Prostate gland (tissue), 2 donors: ENCODE results near the gene FOXD1. TPM values are rescaled to one million over a fixed set of nuclear protein-coding genes. Genes with fewer than 3 reads are reported as not detected.
"Not testable (repeated sequence)": the region's sequence is repeated elsewhere in the genome, so short reads cannot be mapped to it uniquely, and the experiment has no call there.

Experiments
- DNase-seq: peaks from one replicate; pipeline ENCODE4 v3.0.0-alpha.2; 2019; ENCODE audit warnings: low spot score
- H3K27ac ChIP-seq, 2 donors: fragments of 200-600 bp; sonication (generic); 2 replicates each; pipeline ENCODE4 v1.5.1; 2017 to 2019
- H3K27me3 ChIP-seq: fragments of 200-600 bp; sonication (generic); replicated peaks from 2 replicates; pipeline ENCODE4 v1.5.1; 2019; ENCODE audit not compliant: insufficient read depth
- H3K36me3 ChIP-seq, 2 donors: fragments of 200-600 bp; sonication (generic); 1 replicate in 1 of 2; 2 replicates in 1 of 2; pipeline versions ENCODE4 v1.5.1 to v1.8.1; 2017 to 2019
- H3K4me1 ChIP-seq: fragments of 200-600 bp; sonication (generic); replicated peaks from 2 replicates; pipeline ENCODE4 v1.5.1; 2019
- H3K4me3 ChIP-seq, 2 donors: fragments of 200-600 bp; sonication (generic); 2 replicates each; pipeline ENCODE4 v1.5.1; 2017 to 2019
- H3K9me3 ChIP-seq: fragments of 200-600 bp; sonication (generic); 2 replicates; pipeline ENCODE4 v1.5.1; 2017
- POLR2A ChIP-seq: fragments of 450-650 bp; IDR thresholded peaks from one replicate; pipeline ENCODE4 v1.6.1; 2016; ENCODE audit warnings: antibody characterized with exemption, mild to moderate bottlenecking
- POLR2AphosphoS5 ChIP-seq: sonication (generic); formaldehyde crosslinking; IDR thresholded peaks from one replicate; pipeline ENCODE4 v1.6.1; 2017; ENCODE audit warnings: antibody characterized with exemption
- WGBS: methylation state at CpG from one replicate; pipeline ENCODE4 v1.1.5; 2018; 5-methylcytosine and 5-hydroxymethylcytosine counted together
- intact Hi-C: fragments of 100-400 bp; cut with DNase I; formaldehyde crosslinking; loops from one replicate; pipeline ENCODE4 v1.14.2; 2022
- total RNA-seq, 2 donors: library from RNA; depleted of rRNA; stranded (reverse); fragments of >200 nt; gene quantifications; one replicate each; pipeline ENCODE4 v1.1.0, GENCODE V29; 2016
- TF ChIP-seq, protein P1 (sequence below), 4 experiments: fragments of 200-600 bp in 2 of 4; fragments of 450-650 bp in 2 of 4; sonication (generic) in 2 of 4; IDR thresholded peaks; 1 replicate in 3 of 4; 2 replicates in 1 of 4; pipeline ENCODE4 v1.5.1; 2016 to 2019; ENCODE audit warnings: antibody characterized with exemption in 4 of 4, mild to moderate bottlenecking in 2 of 4, moderate library complexity in 2 of 4

FOXD1 gene
- total RNA-seq, 2 donors from 2014 or later = 1.6 to 2.8 TPM

DNA sequence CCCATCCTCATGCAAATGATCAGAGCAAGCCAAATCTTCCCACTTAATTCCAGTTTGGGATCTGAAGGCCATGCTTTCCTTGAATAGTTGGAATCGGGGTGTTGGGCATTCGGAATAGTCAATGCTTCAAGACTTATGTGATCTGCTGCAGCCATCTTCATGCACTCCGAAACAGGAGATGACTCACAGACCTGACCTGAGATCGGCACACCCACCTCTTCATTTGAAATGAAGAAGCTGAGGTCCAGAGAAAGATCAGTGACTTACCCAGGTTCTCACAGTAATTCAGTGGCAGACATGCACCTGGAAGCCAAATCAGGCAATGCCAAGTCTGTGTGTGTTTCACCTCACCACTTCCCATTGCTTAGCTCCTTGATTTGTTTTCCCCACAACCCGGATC, 33.0 kb downstream of the FOXD1 start:
- Histone ChIP-seq H3K27me3 (no peaks in the 10 kb centered on the region), H3K4me1 (peaks cover 8% of the 10 kb centered on the region), H3K4me3 (no peak overlapping the region), H3K27ac (no peak overlapping the region), H3K36me3 (no peaks in the 10 kb centered on the region), H3K9me3 (no peaks in the 10 kb centered on the region)
- no peak for DNase-seq
- TF ChIP-seq POLR2A (no peak), POLR2AphosphoS5 (no peak)
- TF ChIP-seq, protein P1, sequence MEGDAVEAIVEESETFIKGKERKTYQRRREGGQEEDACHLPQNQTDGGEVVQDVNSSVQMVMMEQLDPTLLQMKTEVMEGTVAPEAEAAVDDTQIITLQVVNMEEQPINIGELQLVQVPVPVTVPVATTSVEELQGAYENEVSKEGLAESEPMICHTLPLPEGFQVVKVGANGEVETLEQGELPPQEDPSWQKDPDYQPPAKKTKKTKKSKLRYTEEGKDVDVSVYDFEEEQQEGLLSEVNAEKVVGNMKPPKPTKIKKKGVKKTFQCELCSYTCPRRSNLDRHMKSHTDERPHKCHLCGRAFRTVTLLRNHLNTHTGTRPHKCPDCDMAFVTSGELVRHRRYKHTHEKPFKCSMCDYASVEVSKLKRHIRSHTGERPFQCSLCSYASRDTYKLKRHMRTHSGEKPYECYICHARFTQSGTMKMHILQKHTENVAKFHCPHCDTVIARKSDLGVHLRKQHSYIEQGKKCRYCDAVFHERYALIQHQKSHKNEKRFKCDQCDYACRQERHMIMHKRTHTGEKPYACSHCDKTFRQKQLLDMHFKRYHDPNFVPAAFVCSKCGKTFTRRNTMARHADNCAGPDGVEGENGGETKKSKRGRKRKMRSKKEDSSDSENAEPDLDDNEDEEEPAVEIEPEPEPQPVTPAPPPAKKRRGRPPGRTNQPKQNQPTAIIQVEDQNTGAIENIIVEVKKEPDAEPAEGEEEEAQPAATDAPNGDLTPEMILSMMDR (IDR thresholded peaks at IDR 0.05) = no peak
- 75% methylated on average over 5 of the region's 5 CpGs for WGBS
- intact Hi-C loops = no loop called here

- no peak overlapping the region for H3K4me3 ChIP-seq
- intact Hi-C loops = no loop called here
Observed at GRCh38 chr5:73415171-73415570, 33.4 kb downstream of the FOXD1 start.

GRCh38 chr5:73412597-73412988, 36.0 kb downstream of the FOXD1 start:
- no peak for DNase-seq
- TF ChIP-seq POLR2A = no peak
- no peak for TF ChIP-seq POLR2AphosphoS5
- TF ChIP-seq, protein P1 (IDR thresholded peaks at IDR 0.05) = no peak
- H3K9me3 ChIP-seq = no peaks in the 10 kb centered on the region
- H3K36me3 ChIP-seq = no peaks in the 10 kb centered on the region
- no peaks in the 10 kb centered on the region for H3K4me1 ChIP-seq
- no peaks in the 10 kb centered on the region for H3K27me3 ChIP-seq
- H3K27ac ChIP-seq = no peak overlapping the region
- 81% methylated on average over 1 of the region's 1 CpG for WGBS
- intact Hi-C loops = no loop called here
- no peak overlapping the region for H3K4me3 ChIP-seq

More at GRCh38 chr5:73415171-73415570, 33.4 kb downstream of the FOXD1 start:
- Histone ChIP-seq H3K36me3 (no peaks in the 10 kb centered on the region), H3K27ac (no peak overlapping the region), H3K27me3 (no peaks in the 10 kb centered on the region), H3K9me3 (no peaks in the 10 kb centered on the region), H3K4me1 (peaks cover 8% of the 10 kb centered on the region)
- 74% methylated on average over 2 of the region's 2 CpGs for WGBS
- no peak for TF ChIP-seq POLR2AphosphoS5
- TF ChIP-seq, protein P1 (IDR thresholded peaks at IDR 0.05) = no peak
- TF ChIP-seq POLR2A = no peak
- DNase-seq = no peak

DNA sequence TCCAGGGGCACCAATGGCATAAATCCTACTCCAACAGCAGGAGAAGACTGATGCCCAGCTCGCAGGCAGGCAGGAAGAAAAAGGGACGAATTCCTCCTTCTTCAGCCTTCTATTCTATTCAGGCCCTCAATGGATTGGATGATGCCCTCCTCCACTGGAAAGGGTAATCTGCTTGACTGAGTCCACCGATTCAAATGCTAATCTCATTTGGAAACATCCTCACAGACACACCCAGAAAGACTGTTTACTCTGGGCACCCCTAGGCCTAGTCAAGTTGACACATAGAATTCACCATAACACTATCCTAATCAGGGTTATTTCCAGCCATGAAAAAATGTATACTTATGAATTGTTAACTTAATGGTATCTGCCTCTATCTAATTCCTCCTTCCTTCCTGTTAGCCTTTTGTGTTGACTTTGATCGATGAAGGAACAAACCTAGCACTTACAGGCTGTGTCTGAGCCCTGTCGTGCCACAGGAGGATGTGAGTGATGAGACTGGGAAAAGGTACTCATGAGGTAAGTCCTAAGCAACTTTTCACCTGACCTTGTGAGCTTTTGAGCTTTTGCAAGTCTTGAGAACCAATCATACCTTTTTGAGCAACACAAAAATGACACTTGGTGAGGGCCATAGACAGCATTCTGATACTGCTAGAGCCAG, 36.5 kb downstream of the FOXD1 start:
- WGBS = 50% methylated on average over 5 of the region's 5 CpGs

GRCh38 chr5:73409927-73410326, 38.6 kb downstream of the FOXD1 start:
- H3K4me3 ChIP-seq, DNase-seq, H3K36me3 ChIP-seq, H3K27me3 ChIP-seq, H3K4me1 ChIP-seq, H3K9me3 ChIP-seq, H3K27ac ChIP-seq, intact Hi-C loops: not testable (repeated sequence)
- 89% methylated on average over 18 of the region's 18 CpGs for WGBS

More for the DNA sequence above, 36.5 kb downstream of the FOXD1 start:
- no peaks in the 10 kb centered on the region for H3K27me3 ChIP-seq
- H3K9me3 ChIP-seq = no peaks in the 10 kb centered on the region
- intact Hi-C loops = no loop called here
- H3K36me3 ChIP-seq = no peaks in the 10 kb centered on the region
- TF ChIP-seq POLR2A (no peak), POLR2AphosphoS5 (no peak)
- TF ChIP-seq, protein P1 (IDR thresholded peaks at IDR 0.05) = no peak
- no peak for DNase-seq
- no peak overlapping the region for H3K4me3 ChIP-seq
- H3K4me1 ChIP-seq = no peaks in the 10 kb centered on the region
- no peak overlapping the region for H3K27ac ChIP-seq
